Loucy (cell line): ENCODE data around the gene ZSWIM8.

ENCODE experiments used
- CTCF ChIP-seq: fragments of 200-600 bp; sonication (generic); conservative IDR thresholded peaks from 2 replicates; pipeline ENCODE4 v1.5.1; 2014; ENCODE audit warnings: mild to moderate bottlenecking, antibody characterized with exemption, low read length
- EZH2phosphoT487 ChIP-seq: fragments of 200-600 bp; IDR thresholded peaks from 2 replicates; pipeline ENCODE4 v1.6.1; 2018; ENCODE audit warnings: antibody characterized with exemption, mild to moderate bottlenecking, moderate library complexity, borderline replicate concordance

- TF ChIP-seq CTCF (no peak), EZH2phosphoT487 (no peak)
Observed at GRCh38 chr10:73796766-73797165, 11.4 kb downstream of the ZSWIM8 start.
